Activated T-cell treated with anti-CD3 and anti-CD28 coated beads for 24 hours (primary cell): ENCODE data around the gene GFPT1.
"Not testable (repeated sequence)": the region's sequence is repeated elsewhere in the genome, so short reads cannot be mapped to it uniquely, and the experiment has no call there.

Experiments
- DNase-seq: peaks from one replicate; pipeline ENCODE4 v3.0.0-alpha.2; 2020; ENCODE audit warnings: low read depth

Gene GFPT1

DNA sequence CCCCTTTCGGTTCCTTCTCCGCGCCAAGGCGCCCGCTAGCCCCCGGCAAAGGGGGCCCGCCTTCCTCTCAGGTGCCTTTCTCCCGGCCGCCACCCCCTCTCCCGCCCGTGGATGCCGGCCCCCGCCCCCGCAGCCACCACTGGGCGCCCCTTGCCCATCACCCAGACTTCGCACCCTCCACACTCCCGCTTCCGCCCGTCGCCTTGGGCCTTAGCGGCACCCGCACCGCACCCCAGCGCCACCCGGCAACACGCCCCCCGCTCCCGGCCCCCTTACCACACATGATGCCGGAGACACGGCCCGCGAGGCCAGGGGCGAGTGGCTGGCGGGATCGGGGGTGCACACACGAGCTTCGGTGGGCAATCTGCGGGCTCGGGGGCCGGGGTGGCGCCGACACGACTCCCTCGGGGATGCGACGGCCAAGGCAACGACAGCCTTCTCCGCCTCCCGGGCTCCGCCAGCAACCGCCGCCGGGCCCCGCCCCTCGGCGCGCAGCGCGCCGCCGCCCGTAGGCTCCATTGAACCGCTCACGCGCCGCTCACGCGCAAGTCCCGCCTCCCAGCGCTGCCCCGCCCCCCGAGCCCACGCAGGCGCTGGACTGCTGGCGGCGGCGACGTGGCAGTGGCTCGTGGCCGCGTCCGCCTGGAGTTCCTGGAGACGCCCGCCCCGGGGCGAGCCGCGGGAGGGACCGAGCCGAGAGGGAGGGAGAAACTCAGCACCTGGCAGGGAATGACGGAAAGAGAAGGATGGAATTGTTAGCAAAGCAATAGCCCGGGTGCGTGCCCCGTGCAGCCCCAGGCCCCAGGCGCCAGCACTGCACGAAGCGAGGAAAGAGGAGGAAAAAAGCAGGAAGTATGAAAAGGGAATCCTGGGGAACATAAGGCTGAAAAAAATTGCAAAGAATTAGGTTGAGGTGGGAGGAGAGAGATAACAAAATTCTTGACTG, at the start of gene GFPT1:
GFPT1 (minus strand) TSS at position 439 of the 946 bp plus-strand sequence; CDS start at position 283, 156 bp downstream.
- DNase-seq = peak; percentile 86

DNA sequence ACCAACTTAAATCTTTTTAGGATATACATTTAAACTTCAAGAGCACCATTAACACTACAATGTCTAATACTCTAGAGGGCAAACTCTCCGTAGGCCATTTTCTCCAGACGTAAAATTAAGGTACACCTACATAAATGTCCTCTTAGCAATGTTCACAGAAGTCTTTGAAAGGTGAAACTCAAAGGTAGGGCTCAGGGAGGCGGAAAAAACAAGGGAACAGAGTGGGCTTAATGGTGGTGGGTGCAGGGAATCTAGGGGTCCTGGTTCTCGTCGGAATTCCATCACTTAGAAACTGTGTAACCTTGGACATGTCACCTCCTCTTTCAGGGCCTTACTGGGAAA, 49.5 kb upstream of the GFPT1 start:
- DNase-seq = no peak

DNA sequence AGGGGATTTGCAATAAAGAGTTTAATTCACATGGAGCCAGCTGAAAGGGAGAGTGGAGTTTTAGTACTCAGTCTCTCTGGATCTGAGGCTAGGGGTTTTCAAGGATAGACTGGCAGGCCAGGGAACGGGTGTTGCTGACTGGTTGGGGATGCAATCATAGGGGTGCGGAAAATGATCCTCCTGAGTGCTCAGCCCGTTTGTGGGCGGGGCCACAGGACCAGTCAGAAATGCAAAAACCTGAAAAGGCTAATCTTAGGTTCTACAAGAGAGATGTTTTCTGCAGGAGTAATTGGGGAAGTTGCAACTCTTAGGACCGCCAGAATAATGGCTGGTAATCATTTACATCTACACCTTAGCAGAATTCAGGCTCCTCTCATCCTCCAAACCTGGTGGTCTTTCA, 47.7 kb upstream of the GFPT1 start:
- no peak for DNase-seq

DNA sequence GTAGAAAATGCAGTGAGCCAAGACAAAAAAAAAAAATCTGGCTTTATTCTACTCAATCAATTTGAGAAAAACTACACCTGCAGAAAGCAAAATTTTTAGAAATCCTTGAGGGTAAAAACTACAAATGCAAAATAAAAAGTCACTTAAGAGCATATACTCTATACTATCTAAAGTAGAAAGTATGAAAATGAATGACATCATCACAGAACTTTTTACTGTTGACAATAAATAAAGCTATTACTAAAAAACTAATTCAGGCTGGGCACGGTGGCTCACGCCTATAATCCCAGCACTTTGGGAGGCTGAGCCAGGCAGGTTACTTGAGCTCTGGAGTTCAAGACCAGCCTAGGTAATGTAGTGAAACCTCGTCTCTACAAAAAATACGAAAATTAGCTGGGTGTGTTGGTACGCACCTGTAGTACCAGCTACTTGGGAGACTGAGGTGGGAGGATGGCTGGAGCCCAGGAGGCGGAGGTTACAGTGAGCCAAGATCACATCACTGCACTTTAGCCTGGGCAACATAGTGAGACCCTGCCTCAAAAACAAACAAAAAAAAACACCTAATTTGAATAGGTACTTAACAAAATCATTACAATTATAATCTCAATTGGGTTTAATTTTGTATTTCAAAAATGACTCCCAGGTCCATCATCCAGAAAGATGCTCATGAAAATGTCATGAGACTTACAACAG, 42.6 kb upstream of the GFPT1 start:
- DNase-seq = no peak

DNA sequence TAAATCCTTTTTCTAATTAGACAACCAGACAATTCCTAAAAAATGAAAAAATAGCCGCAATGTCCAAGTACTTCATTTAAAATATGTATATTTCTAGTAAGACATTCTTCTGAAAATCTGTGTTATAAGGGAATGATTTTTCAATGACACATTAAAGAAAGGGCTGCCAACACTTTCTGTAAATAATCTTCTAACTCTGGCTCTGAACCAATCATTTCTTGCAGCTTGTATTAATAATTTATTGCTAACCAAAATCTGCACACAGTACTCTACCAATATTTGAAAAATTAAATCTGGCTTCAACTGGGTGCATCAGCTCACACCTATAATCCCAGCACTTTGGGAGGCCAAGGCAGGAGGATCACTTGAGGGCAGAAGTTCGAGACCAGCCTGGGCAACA, 42.0 kb upstream of the GFPT1 start:
- DNase-seq = no peak

DNA sequence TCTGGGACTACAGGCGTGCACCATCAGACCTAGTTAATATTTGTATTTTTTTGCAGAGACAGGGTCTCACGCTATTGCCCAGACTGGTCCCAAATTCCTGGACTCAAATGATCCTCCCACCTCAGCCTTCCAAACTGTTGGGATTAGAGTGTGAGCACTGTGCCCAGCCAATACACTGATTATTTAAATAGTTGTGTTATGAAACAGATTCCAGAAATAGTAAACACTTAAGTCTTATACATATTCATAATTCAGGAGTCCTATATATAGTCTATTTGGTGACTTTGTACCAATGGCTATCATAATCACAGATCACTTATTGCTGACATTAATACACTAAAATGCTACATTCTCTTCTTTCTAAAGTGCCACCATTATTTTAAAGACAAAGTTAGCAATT, 37.4 kb upstream of the GFPT1 start:
- no peak for DNase-seq

DNA sequence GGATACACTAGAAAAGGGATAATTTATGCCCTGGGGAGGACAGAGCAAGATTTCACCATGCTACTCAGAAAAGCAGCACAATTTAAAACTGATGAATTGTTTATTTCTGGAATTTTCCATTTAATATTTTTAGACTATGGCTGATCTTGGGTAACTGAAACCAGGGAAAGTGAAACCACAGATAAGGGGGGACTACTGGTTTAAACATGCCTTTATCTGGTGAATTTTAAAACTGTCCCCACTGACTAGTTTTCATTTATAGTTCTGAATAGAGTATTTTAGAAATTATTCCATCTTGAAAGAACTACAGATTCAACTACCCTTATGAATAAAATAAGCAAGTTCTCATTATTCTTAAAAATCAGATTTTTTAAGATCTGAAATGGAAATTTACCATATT, 35.2 kb upstream of the GFPT1 start:
- no peak for DNase-seq

DNA sequence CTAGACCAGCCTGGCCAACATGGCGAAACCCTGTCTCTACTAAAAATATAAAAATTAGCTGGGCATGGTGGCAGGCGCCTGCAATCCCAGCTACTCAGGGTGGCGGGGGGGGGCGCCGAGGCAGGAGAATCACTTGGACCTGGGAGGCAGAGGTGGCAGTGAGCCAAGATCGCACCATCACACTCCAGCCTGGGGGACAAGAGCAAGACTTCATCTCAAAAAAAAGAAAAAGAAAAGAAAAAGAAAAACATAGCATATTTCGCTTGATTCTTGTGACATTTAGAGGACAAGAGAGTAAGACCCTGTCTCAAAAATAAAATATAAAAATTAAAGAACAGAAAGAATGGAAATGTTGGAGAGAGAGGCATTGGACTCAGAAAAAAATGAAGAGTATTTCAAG, 32.1 kb upstream of the GFPT1 start:
- not testable (repeated sequence) for DNase-seq

DNA sequence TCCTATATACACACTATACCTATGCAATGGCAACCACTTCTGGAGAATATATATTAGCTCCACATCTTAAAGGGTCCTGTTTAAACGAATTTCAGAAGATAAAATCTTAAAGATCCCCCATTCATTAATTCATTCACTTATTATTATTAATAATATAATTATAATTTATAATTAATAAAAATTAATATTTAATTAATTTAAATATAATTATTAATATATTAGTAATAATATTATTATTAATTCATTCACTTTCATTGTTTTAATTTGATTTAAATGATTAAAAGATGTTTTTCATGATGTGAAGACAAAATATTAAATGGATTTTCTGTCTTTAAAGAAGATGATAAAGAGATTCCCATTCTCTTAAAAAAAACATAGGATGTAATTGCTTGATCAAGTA, 29.1 kb upstream of the GFPT1 start:
- DNase-seq = no peak

DNA sequence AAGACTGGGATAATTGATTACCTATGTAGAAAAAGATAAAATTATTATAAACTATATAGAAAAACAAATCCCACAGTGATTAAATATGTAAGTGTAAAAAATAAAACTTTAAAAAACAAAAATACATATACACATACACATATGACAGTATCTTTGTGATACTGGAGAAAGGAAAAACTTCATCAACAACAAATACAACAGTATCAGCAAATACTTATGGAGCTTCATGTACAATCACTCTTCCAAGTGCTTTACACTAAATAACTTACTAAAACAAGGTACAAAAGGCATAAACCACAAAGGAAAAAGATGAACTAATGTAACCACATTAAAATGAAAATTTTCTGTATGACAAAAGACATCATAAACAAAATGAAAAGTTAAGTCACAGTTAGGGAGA, 24.1 kb upstream of the GFPT1 start:
- no peak for DNase-seq

DNA sequence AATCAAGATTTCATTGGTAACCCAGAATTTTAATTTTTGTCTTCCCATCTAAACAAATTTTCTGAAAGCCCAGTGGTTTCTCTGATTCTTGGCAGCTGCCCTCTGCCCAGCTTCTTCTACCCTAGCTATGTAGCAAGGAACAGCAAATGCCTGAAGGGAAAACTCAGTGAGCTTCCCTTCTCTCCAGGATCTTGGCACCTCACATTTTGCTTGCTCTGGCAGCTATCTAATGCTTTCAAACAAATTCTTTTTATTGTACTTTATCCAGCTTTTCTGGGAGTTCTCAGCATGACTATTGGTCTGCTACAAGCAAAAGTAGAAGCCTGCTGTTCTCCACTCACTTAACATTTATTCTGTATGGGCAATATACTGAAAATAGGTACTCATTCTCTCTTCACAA, 18.3 kb upstream of the GFPT1 start:
- DNase-seq = no peak

DNA sequence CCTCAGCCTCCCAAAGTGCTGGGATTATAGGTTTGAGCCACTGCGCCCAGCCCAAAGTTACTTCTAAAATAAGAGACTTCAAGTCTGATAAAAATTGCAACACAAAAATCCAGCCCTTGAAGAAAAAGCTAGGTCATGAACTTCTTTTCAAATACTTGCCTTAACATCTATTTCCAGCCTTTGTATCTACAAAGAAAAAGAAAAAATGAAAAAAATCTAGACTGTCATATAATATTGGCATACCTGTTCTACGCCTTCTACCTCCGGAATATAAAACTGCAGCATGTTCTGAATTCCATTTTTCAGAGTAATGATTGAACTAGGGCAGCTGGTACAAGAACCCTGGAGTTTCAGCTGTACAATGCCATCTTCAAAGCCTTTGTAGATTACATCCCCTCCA, 13.1 kb upstream of the GFPT1 start:
- DNase-seq = no peak

DNA sequence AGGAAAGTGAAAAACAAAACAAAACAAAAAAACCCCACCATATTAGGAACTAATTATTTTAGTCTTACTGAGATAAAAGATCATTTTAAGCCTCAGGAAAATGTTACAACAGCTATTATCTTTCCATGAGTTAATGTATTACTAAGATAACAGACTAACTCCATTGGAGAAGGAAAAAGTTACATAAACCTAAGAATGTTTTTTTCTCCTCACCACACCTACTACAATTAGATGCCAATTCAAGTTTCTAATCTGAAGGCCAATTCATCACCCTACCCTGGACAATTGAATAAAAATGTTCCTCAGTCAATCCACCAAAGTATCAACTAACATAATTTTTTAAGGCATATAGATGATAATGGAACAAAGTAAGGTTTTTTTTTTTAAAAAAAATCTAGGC, 10.2 kb upstream of the GFPT1 start:
- DNase-seq = no peak

DNA sequence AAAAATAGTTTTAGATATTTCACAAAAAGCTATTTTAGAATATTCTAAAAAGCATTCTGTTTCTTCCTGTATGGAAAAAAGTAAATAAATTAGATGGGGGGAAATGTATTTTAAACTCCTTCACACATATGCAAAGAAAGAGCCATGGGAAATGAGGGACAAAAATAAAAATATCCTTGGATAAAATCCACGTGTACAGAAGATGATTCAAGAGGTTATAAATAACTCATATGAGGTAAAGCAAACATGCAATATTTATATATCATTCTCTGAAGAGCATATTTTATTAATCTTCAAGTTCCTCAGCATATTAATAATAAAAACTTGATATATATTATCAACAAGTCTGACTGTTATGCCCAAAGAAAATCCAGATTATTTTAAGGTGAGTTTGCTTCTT, 8.8 kb upstream of the GFPT1 start:
- DNase-seq = no peak

DNA sequence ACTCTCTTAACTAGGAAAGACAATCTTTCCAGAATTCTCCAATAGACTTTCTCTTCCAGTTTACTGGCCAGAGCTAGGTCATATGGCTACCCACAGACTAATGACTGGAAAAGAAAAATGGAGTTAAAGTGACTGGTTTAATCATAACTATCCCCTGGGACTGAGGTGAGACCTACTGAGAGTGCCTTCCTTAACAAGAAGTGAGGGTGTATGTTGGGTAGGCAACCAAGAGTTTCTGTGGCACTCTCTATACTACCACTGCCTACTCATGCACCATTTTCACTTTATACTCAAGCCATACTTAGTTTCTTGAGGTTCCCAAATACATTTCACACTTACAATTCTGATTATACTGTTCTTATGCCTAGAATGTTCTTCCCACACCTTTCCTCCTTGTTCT, 6.9 kb upstream of the GFPT1 start:
- DNase-seq = no peak

DNA sequence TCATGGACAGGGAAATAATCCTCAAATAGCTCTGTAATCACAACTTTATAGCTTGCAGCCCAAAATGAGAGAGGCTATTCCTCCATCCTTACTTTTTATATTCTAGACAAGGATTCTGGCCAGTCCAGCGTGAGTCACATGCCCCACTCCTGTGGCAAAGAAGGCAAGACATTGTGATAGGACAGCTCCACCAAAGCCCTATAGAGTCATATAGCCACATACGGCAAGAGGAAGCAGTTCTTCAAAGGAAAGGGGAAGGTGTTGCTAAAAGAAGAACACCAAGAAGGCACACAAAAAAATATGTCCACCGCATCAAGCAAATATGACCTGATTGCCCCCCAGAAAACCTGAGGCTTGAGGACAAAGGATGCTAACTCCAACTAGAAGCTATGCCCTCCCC, 3.4 kb upstream of the GFPT1 start:
- no peak for DNase-seq

DNA sequence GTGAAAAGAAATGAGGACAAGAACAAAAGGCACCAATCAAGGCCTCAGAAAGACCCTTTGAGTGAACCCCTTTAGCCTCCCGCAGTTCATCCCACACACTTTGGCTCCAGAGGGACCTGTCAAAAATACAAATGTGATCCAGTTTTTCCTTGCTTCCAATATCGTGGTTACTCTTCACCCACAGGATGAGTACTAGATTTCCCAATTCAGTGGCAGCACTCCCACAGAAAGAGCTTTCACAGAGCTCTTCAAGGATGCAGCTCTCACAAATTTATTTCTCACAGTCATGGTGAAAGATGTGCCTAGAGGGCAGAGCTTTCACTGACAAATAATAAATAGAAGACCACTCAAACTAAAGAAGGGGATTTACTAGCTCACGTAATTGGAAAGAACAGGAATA, 3.0 kb upstream of the GFPT1 start:
- DNase-seq = no peak

DNA sequence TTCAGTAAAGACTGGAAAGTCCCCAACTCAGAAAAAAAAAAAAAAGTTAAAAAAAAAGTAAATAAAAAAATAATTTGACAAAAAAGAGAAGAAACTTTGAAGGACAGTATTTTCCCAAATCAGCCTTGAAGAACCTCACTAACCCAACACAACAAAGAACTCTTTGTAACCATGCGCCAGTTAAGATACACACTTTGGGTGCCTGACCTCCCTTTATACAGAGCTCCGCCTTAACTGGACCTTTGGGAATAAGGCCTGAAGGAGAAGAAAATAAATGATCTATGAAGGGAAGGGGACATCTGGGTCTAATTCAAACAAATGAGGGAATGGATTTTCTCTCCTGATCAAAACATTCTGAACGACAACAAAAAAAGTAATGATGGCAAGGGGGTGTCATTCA, 2.2 kb upstream of the GFPT1 start:
- no peak for DNase-seq

DNA sequence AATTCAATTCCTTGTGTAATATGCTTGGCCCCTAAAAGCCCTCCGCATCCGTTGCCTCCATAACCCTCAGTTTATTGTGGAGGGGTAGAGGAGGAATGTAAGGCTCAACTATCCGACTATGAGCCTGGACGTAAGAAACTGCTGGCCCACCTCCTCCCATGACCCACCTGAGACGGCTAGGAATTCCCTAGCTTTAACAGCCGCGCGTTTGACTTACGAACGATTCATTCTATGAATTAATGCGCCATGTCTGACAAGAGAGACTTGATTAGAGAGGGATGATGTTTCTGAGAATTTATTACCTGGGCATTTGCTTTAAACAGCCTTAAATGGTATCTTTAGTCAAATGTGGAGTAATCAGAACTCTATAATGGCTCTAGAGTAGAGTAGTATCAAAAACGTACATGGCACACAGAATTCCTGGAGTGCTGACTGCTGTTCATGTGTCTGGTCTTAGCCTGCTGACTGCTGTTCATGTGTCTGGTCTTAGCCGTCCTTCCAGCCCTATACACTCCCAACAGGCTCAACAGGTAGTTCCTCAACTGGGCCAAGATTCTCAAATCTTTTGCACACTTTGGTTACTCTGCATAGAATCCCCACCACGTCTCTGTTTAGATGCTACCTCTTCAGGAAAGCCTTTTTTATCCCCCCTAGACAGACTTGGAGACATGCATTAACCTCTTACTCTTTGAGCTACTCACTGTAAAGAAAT, 899 bp upstream of the GFPT1 start:
- DNase-seq = no peak

DNA sequence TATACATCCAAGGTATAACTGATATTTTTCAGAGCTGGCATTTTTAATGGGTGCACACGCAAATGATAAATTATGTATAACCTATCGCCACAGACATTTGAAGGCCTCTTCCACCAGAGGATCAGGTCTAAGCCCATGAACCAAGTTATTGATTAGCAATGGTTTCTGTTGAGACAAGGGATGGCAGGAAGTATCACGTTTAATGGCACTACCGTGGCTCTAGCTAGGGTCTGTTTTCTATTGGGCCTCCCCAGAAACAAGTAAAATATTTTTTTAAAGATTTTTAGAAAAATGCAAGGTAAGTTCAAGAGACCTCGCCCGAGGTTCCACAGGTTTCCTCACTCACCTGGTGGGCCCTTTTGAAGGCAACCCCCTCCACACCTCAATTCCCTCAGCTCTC, 667 bp downstream of the GFPT1 start:
- DNase-seq = no peak

DNA sequence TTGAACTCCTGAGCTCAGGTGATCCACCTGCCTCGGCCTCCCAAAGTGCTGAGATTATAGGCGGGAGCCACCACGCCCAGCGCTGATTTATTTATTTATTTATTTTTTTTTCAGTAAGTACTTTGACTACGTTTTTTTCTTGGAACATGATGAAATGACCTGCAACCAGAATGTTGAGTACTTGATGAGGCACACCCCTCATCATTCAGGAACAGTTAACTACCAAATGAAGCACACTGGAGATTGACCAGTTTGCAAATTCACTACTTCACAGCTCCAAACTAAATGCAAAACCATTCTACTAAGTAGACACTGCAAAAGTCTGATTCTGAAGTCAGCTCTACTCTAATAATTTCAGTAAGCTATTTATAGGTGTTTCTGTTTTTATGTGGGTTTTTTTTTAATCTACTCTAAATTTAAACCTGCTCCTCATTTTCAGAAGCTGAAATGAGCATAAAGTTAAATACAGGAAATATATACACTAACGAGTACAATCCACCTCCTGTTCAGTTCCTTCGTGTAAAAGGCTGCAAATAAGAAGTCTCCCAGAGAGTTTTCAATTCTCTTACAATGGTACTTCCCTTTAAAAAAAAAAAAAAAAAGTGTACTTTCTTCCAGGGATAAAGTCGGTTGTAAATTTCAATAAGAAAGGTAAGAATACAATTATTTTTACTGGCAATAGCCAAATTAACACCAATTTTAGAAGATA, 1.4 kb downstream of the GFPT1 start:
- no peak for DNase-seq

DNA sequence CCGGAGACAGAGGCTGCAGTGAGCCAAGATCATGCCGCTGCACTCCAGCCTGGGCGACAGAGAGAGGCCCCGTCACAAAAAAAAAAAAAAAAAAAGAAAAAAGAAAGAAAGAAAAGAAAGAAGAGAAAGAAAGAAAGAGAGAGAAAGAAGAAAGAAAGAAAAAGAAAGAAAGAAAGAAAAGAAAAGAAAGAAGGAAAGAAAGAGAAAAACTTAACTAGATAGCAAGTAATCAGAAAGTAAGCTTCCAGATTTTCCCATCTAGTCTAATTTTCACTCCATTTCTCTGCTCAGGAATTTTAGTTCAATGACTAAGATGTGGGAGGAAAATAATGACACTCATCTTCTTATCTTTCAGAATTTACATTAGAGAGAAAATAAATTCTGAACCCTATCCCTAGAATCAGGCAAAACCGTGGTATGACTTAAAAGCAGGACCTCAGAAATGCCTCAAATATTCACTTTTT, 2.4 kb downstream of the GFPT1 start:
- DNase-seq = no peak
